Testis (tissue), 3 donors: ENCODE results near the gene SLC39A13. TPM values are rescaled to one million over a fixed set of nuclear protein-coding genes. Genes with fewer than 3 reads are reported as not detected.
A peak's percentile ranks its signal among the peaks of the same experiment; 100 is the strongest.

Experiments
- DNase-seq: peaks from one replicate; pipeline ENCODE4 v3.0.0-alpha.2; 2019
- H3K27ac ChIP-seq, 2 donors: fragments of 200-600 bp; sonication (generic); one replicate each; pipeline ENCODE4 v1.5.1; 2019
- H3K27me3 ChIP-seq: fragments of 200-600 bp; sonication (generic); one replicate; pipeline ENCODE4 v1.5.1; 2019
- H3K36me3 ChIP-seq: fragments of 200-600 bp; sonication (generic); one replicate; pipeline ENCODE4 v1.5.1; 2017; ENCODE audit warnings: low read depth; ENCODE audit errors: missing control alignments
- H3K4me1 ChIP-seq: fragments of 200-600 bp; sonication (generic); one replicate; pipeline ENCODE4 v1.5.1; 2019
- H3K4me3 ChIP-seq, 2 donors: fragments of 200-600 bp; sonication (generic); one replicate each; pipeline ENCODE4 v1.5.1; 2017 to 2019
- H3K9me3 ChIP-seq: fragments of 200-600 bp; sonication (generic); one replicate; pipeline ENCODE4 v1.5.1; 2017
- CTCF ChIP-seq, 3 experiments: fragments of 450-650 bp in 2 of 3; fragments of 200-600 bp in 1 of 3; sonication (generic) in 1 of 3; IDR thresholded peaks; one replicate each; pipeline ENCODE4 v1.5.1; 2016 to 2019; ENCODE audit warnings: antibody characterized with exemption in 3 of 3, mild to moderate bottlenecking in 2 of 3, moderate library complexity in 1 of 3
- POLR2A ChIP-seq: fragments of 450-650 bp; IDR thresholded peaks from one replicate; pipeline ENCODE4 v1.6.1; 2017; ENCODE audit warnings: antibody characterized with exemption, mild to moderate bottlenecking, moderate library complexity
- WGBS, 2 donors: methylation state at CpG; one replicate each; pipeline ENCODE4 v1.1.5; 2018; 5-methylcytosine and 5-hydroxymethylcytosine counted together
- intact Hi-C: fragments of 100-400 bp; cut with DNase I; formaldehyde crosslinking; loops from one replicate; pipeline ENCODE4 v1.15.1; 2023; ENCODE audit warnings: low total_unique reads
- polyA plus RNA-seq: library from polyadenylated mRNA; stranded (reverse); fragments of 350-450 nt; fragmentation: Illumina TruSeq; extraction: RNeasy Lipid Tissue Mini Kit (QIAGEN cat#74804); gene quantifications from one replicate; pipeline ENCODE4 v1.2.3, GENCODE V29; 2014; ENCODE audit warnings: low read depth, low replicate concordance; ENCODE audit not compliant: insufficient read depth
- total RNA-seq, 2 donors: library from RNA; depleted of rRNA; stranded (reverse); fragments of >200 nt; gene quantifications; one replicate each; pipeline ENCODE4 v1.2.3, GENCODE V29; 2016

The SLC39A13 gene
- total and polyA plus RNA-seq, 3 donors from 2014 or later = 95.1 to 99.2 (median 98.1) TPM

GRCh38 chr11:47398011-47398410 is 10.4 kb upstream of the SLC39A13 start:
- intact Hi-C loops = no loop called here
- WGBS, 2 donors = 64 to 65% methylated on average over 3 of the region's 3 CpGs
- DNase-seq = no peak
- Histone ChIP-seq H3K27me3 (no peaks in the 10 kb centered on the region), H3K27ac (no peak overlapping the region), H3K4me3 (no peak overlapping the region), H3K9me3 (no peaks in the 10 kb centered on the region), H3K36me3 (no peaks in the 10 kb centered on the region), H3K4me1 (peaks cover 14% of the 10 kb centered on the region)
- TF ChIP-seq POLR2A (no peak), CTCF (IDR thresholded peaks at IDR 0.05) (no peak)

DNA sequence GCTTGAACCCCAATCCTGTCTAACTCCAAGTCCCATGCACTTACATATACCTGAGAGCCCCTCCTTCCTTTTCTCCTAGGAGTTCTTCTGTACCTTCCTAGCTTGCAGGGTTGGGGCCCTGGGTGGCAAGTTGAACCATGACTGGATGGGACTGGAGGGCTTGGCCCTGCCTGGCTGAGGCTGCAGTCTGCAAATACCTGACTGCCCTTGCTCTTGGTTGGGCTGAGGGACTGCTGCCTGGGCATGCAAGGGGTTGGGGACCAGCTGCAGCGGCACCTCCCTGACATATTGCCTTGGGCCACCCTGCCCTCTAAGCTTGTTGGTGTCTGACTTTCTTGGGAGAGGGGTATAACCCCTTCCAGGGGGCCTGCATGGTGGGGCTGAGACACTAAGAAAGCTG is 9.8 kb upstream of the SLC39A13 start:
- Histone ChIP-seq H3K4me3 (no peak overlapping the region), H3K27ac (no peak overlapping the region), H3K27me3 (no peaks in the 10 kb centered on the region), H3K4me1 (peaks cover 14% of the 10 kb centered on the region), H3K9me3 (no peaks in the 10 kb centered on the region), H3K36me3 (no peaks in the 10 kb centered on the region)
- intact Hi-C loops = no loop called here
- no peak for DNase-seq
- 100% methylated on average over 1 of the region's 1 CpG; no CpG with 5 or more reads in 1 of the 2 donors for WGBS, 2 donors
- TF ChIP-seq POLR2A = no peak
- no peak for TF ChIP-seq CTCF (IDR thresholded peaks at IDR 0.05)

DNA sequence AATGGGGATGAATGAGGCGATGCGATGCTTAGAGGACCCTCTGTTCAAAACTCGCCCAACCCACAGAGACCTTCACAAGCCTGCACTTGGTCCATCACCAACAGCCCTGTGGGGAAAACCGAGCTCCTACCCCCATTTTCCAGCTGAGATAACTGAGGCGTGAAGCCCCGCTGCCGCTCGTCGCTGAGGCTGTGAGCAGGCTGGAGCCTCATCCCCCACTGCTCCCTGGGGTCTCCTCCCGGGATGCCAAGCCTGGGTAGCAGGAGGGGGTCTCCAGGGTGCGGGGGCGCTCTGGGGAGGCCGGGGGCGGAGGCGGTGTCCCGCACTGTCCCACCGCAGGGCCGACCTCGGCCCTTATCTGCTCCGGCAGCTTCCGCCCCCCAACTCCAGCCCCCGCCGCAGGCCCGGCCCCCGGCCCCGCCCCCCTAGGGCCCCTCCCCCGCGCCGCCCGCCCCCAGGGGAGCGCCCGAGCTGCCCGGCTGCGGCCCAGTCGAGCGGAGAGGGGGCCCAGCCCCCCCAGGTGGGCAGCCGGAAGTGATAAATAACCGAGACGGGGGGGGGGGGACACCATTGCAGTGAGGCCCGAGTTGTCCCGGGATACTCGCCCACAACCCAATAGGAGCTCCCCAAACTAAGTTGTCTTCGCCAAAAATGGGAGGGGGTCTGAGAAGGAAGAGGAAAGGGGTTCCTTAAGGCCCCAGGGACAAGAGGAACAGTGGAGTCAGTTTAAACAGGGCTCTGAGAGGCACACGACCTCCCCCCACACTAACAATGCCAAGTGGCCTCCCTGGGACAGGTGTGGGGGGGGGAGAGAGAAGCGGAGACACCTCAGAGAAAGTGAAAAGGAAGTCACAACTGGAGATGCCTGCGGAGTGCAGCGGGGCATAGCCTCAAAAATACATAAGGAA is 8.3 kb upstream of the SLC39A13 start:
- Histone ChIP-seq H3K4me1 (peaks cover 14% of the 10 kb centered on the region), H3K27ac (peak overlapping the region; percentile 56 to 80), H3K4me3 (peak overlapping the region; percentile 55 to 60), H3K27me3 (no peaks in the 10 kb centered on the region), H3K9me3 (no peaks in the 10 kb centered on the region), H3K36me3 (no peaks in the 10 kb centered on the region)
- TF ChIP-seq POLR2A = no peak
- TF ChIP-seq CTCF (IDR thresholded peaks at IDR 0.05) = no peak
- WGBS, 2 donors = 4 to 6% methylated on average over 20 to 42 of the region's 47 CpGs
- intact Hi-C loops = no loop called here
- DNase-seq = no peak

GRCh38 chr11:47400768-47401279 is 7.6 kb upstream of the SLC39A13 start:
- intact Hi-C loops = no loop called here

More at GRCh38 chr11:47400768-47401279, 7.6 kb upstream of the SLC39A13 start:
- Histone ChIP-seq H3K4me3 (peak overlapping the region in 1 of 2 donors; percentile 60), H3K27me3 (no peaks in the 10 kb centered on the region), H3K36me3 (no peaks in the 10 kb centered on the region), H3K4me1 (peaks cover 14% of the 10 kb centered on the region), H3K9me3 (no peaks in the 10 kb centered on the region), H3K27ac (peak overlapping the region; percentile 56 to 80)
- no peak for DNase-seq
- 8 to 11% methylated on average over 8 of the region's 8 CpGs for WGBS, 2 donors
- TF ChIP-seq CTCF (IDR thresholded peaks at IDR 0.05) = no peak
- TF ChIP-seq POLR2A = no peak
